Caco-2 (cell line): ENCODE results near the gene GABRD. TPM values are rescaled to one million over a fixed set of nuclear protein-coding genes. Genes with fewer than 3 reads are reported as not detected.

Experiments used
- BruUV-seq: library from RNA; stranded (reverse); fragments of 400-500 nt; replicated peaks from 2 replicates; lab custom pipeline; 2021; lab: Mats Ljungman, UMichigan
- CTCF ChIA-PET: fragments of 300-600 bp; sonication (Branson Sonifier 250); formaldehyde crosslinking; loops from one replicate; lab custom pipeline; 2022; ENCODE audit warnings: antibody characterized with exemption; lab: Charles Lee
- POLR2A ChIA-PET: fragments of 300-600 bp; sonication (Branson Sonifier 250); formaldehyde crosslinking; loops from one replicate; lab custom pipeline; 2022; ENCODE audit warnings: antibody characterized with exemption; lab: Charles Lee
- DNase-seq, 2 experiments: peaks; one replicate each; pipeline versions ENCODE4 v3.0.0 to v3.0.0-alpha.2; 2020 to 2022
- H3K27me3 ChIP-seq: replicated peaks from 2 replicates; pipeline ENCODE4 v1.6.0; 2011; ENCODE audit warnings: low read length; ENCODE audit not compliant: control insufficient read depth, insufficient read depth
- H3K36me3 ChIP-seq: 2 replicates; pipeline ENCODE4 v1.5.1; 2011; ENCODE audit warnings: low read length; ENCODE audit not compliant: control insufficient read depth, insufficient read depth
- H3K4me1 ChIP-seq: fragments of 250-450 bp; sonication (Bioruptor Pico); 2 replicates; pipeline ENCODE4 v1.5.1; 2020; ENCODE audit warnings: mild to moderate bottlenecking
- H3K4me3 ChIP-seq: 2 replicates; pipeline ENCODE4 v1.5.1; 2011; ENCODE audit warnings: low read depth, mild to moderate bottlenecking, control low read depth, low read length
- H3K9me3 ChIP-seq: fragments of 250-450 bp; sonication (Bioruptor Pico); 2 replicates; pipeline ENCODE4 v1.5.1; 2020; ENCODE audit warnings: mild to moderate bottlenecking, moderate library complexity
- H3K27ac Mint-ChIP-seq: one replicate; pipeline ENCODE4 v1.8.0; 2022; ENCODE audit warnings: mixed read lengths; ENCODE audit not compliant: unreplicated experiment
- H3K27me3 Mint-ChIP-seq: one replicate; pipeline ENCODE4 v1.8.0; 2022; ENCODE audit warnings: mixed read lengths; ENCODE audit not compliant: insufficient read depth, unreplicated experiment
- H3K36me3 Mint-ChIP-seq: one replicate; pipeline ENCODE4 v1.8.0; 2022; ENCODE audit warnings: mild to moderate bottlenecking, mixed read lengths; ENCODE audit not compliant: insufficient read depth, unreplicated experiment
- H3K4me1 Mint-ChIP-seq: one replicate; pipeline ENCODE4 v1.8.0; 2022; ENCODE audit warnings: low read depth, mixed read lengths; ENCODE audit not compliant: unreplicated experiment
- H3K4me3 Mint-ChIP-seq: one replicate; pipeline ENCODE4 v1.8.0; 2022; ENCODE audit warnings: mild to moderate bottlenecking, moderate library complexity, mixed read lengths; ENCODE audit not compliant: unreplicated experiment
- H3K9me3 Mint-ChIP-seq: one replicate; pipeline ENCODE4 v1.8.0; 2022; ENCODE audit warnings: mixed read lengths; ENCODE audit not compliant: unreplicated experiment
- intact Hi-C: fragments of 100-400 bp; cut with micrococcal nuclease; formaldehyde crosslinking; loops from one replicate; pipeline ENCODE4 v1.10.0; 2022; ENCODE audit not compliant: unreplicated experiment
- total RNA-seq: library from RNA; stranded (reverse); gene quantifications from 2 replicates; pipeline ENCODE4 v1.2.3, GENCODE V29; 2022
- TF ChIP-seq, protein P1 (sequence below), 2 experiments: fragments of 200-600 bp in 1 of 2; IDR thresholded peaks; 1 replicate in 1 of 2; 2 replicates in 1 of 2; pipeline versions ENCODE4 v1.5.1 to v1.8.0; 2011 to 2022; ENCODE audit warnings: antibody characterized with exemption in 1 of 2, control low read depth in 1 of 2, inconsistent platforms in 1 of 2, low read depth in 1 of 2, low read length in 1 of 2, mild to moderate bottlenecking in 1 of 2, moderate library complexity in 1 of 2; ENCODE audit not compliant: insufficient read depth in 1 of 2, severe bottlenecking in 1 of 2, unreplicated experiment in 1 of 2

The GABRD gene
- total RNA-seq, 1 experiment from 2014 or later, result 0.34 TPM

GRCh38 chr1:2028870-2029560 lies 9.9 kb downstream of the GABRD start:
- TF ChIP-seq, protein P1, sequence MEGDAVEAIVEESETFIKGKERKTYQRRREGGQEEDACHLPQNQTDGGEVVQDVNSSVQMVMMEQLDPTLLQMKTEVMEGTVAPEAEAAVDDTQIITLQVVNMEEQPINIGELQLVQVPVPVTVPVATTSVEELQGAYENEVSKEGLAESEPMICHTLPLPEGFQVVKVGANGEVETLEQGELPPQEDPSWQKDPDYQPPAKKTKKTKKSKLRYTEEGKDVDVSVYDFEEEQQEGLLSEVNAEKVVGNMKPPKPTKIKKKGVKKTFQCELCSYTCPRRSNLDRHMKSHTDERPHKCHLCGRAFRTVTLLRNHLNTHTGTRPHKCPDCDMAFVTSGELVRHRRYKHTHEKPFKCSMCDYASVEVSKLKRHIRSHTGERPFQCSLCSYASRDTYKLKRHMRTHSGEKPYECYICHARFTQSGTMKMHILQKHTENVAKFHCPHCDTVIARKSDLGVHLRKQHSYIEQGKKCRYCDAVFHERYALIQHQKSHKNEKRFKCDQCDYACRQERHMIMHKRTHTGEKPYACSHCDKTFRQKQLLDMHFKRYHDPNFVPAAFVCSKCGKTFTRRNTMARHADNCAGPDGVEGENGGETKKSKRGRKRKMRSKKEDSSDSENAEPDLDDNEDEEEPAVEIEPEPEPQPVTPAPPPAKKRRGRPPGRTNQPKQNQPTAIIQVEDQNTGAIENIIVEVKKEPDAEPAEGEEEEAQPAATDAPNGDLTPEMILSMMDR (IDR thresholded peaks at IDR 0.05; ENCODE audit: insufficient read depth in 1 of 2, low read depth in 1 of 2, low read length in 1 of 2, severe bottlenecking in 1 of 2, unreplicated experiment in 1 of 2), result no peak
- Histone ChIP-seq H3K4me3 (no peak overlapping the region), H3K4me1 (no peaks in the 10 kb centered on the region), H3K9me3 (no peaks in the 10 kb centered on the region), H3K27me3 (no peaks in the 10 kb centered on the region), H3K36me3 (no peaks in the 10 kb centered on the region)
- Mint-ChIP-seq H3K4me3 (no peak overlapping the region), H3K4me1 (no peaks in the 10 kb centered on the region), H3K9me3 (no peaks in the 10 kb centered on the region), H3K27ac (no peak overlapping the region), H3K36me3 (no peaks in the 10 kb centered on the region), H3K27me3 (no peaks in the 10 kb centered on the region)
- no TSS peak for BruUV-seq
- intact Hi-C loops, result no loop called here
- ChIA-PET CTCF (no interaction called here), POLR2A (no interaction called here)
- DNase-seq, result no peak

DNA sequence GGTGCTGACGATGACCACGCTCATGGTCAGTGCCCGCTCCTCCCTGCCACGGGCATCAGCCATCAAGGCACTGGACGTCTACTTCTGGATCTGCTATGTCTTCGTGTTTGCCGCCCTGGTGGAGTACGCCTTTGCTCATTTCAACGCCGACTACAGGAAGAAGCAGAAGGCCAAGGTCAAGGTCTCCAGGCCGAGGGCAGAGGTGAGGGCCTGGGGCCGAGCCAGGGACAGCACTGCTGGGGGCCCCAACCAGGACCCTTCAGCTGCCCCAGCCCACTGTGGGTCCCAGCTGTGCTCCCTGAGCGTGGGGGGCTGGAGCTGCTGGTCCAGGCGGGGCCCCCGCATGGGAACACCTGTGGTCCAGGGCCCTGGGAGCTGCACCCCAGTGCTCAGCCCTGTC lies 10.4 kb downstream of the GABRD start:
- intact Hi-C loops, result no loop called here
- Mint-ChIP-seq H3K27ac (no peak overlapping the region), H3K4me3 (no peak overlapping the region), H3K27me3 (no peaks in the 10 kb centered on the region), H3K4me1 (no peaks in the 10 kb centered on the region), H3K9me3 (no peaks in the 10 kb centered on the region), H3K36me3 (no peaks in the 10 kb centered on the region)
- H3K36me3 ChIP-seq, result no peaks in the 10 kb centered on the region
- H3K4me3 ChIP-seq, result no peak overlapping the region
- ChIA-PET POLR2A (no interaction called here), CTCF (no interaction called here)
- H3K27me3 ChIP-seq, result no peaks in the 10 kb centered on the region
- no peaks in the 10 kb centered on the region for H3K9me3 ChIP-seq
- H3K4me1 ChIP-seq, result no peaks in the 10 kb centered on the region
- TF ChIP-seq, protein P1 (IDR thresholded peaks at IDR 0.05; ENCODE audit: insufficient read depth in 1 of 2, low read depth in 1 of 2, low read length in 1 of 2, severe bottlenecking in 1 of 2, unreplicated experiment in 1 of 2), result no peak
- no TSS peak for BruUV-seq
- no peak for DNase-seq

DNA sequence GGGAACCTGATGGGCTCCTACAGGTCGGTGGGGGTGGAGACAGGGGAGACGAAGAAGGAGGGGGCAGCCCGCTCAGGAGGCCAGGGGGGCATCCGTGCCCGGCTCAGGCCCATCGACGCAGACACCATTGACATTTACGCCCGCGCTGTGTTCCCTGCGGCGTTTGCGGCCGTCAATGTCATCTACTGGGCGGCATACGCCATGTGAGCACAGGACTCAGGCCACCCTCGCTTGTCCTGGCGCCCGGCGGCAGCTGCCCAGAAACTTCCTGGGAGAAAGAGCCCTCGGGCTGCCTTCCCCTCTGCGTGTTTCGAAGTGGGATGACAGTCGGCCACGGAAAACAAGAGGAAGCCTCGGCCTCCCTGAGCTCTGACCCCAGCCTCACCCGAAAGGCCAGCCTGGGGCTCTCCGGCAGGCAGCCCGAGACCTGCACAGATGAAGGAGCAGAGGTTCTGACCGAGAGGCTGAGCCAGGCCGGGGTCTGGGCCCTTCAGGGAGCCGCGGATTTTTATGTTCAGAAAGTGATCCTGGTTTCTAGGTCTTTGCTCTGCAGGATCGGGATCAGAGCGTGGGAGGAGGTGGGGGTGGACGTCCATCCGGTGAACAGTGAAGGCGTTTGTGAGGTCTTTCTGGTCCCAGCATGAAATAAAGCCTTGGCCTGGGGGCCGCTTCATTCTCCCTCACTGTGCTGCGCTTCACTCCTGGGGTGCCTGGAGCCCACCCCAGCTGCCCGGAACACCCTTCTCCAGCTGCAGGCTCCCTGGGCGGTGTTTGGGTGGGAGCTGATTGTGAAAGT lies 11.1 kb downstream of the GABRD start:
- Histone ChIP-seq H3K27me3 (no peaks in the 10 kb centered on the region), H3K36me3 (no peaks in the 10 kb centered on the region), H3K4me3 (no peak overlapping the region), H3K9me3 (no peaks in the 10 kb centered on the region), H3K4me1 (no peaks in the 10 kb centered on the region)
- Mint-ChIP-seq H3K27ac (no peak overlapping the region), H3K36me3 (no peaks in the 10 kb centered on the region), H3K9me3 (no peaks in the 10 kb centered on the region), H3K27me3 (no peaks in the 10 kb centered on the region), H3K4me1 (no peaks in the 10 kb centered on the region), H3K4me3 (no peak overlapping the region)
- intact Hi-C loops, result no loop called here
- TF ChIP-seq, protein P1 (IDR thresholded peaks at IDR 0.05; ENCODE audit: insufficient read depth in 1 of 2, low read depth in 1 of 2, low read length in 1 of 2, severe bottlenecking in 1 of 2, unreplicated experiment in 1 of 2), result no peak
- ChIA-PET POLR2A (no interaction called here), CTCF (interaction anchor here (1.3 kb wide), 1 partner anchor 14 kb away, joined by 3 read pairs; no protein-coding TSS in a partner anchor)
- no peak for DNase-seq
- no TSS peak for BruUV-seq
